ENCODE measurements around the gene HK3.

HK3 gene

GRCh38 chr5:176853151-176853778 lies 45.9 kb downstream of the HK3 start:
- H3K4me3 ChIP-seq (ENCODE audit: low read depth, low read length): no peak overlapping the region
- no peak for TF ChIP-seq CTCF (IDR thresholded peaks at IDR 0.05; ENCODE audit: low read depth, low read length)

- no peak for TF ChIP-seq CTCF (IDR thresholded peaks at IDR 0.05; ENCODE audit: low read depth, low read length)
- H3K4me3 ChIP-seq (ENCODE audit: low read depth, low read length): no peak overlapping the region
Observed at GRCh38 chr5:176851871-176852658, 47.1 kb downstream of the HK3 start.

GRCh38 chr5:176851380-176851779 lies 47.8 kb downstream of the HK3 start:
- no peak overlapping the region for H3K4me3 ChIP-seq (ENCODE audit: low read depth, low read length)
- TF ChIP-seq CTCF (IDR thresholded peaks at IDR 0.05; ENCODE audit: low read depth, low read length): no peak

- H3K4me3 ChIP-seq (ENCODE audit: low read depth, low read length): no peak overlapping the region
- TF ChIP-seq CTCF (IDR thresholded peaks at IDR 0.05; ENCODE audit: low read depth, low read length): no peak
Observed at GRCh38 chr5:176850371-176851245, 48.5 kb downstream of the HK3 start.

- TF ChIP-seq CTCF (IDR thresholded peaks at IDR 0.05; ENCODE audit: low read depth, low read length): no peak
- no peak overlapping the region for H3K4me3 ChIP-seq (ENCODE audit: low read depth, low read length)
Observed at GRCh38 chr5:176849611-176850227, 49.4 kb downstream of the HK3 start.

GRCh38 chr5:176848651-176849050 lies 50.5 kb downstream of the HK3 start:
- H3K4me3 ChIP-seq (ENCODE audit: low read depth, low read length): no peak overlapping the region
- no peak for TF ChIP-seq CTCF (IDR thresholded peaks at IDR 0.05; ENCODE audit: low read depth, low read length)

All from WI38 (cell line).